Mucosa of stomach (tissue), 1 donor: ENCODE data around the gene ANKRD10.

Experiments used
- H3K27me3 ChIP-seq: one replicate; pipeline ENCODE4 v1.7.0; 2013; ENCODE audit warnings: mild to moderate bottlenecking, low read length; ENCODE audit not compliant: control insufficient read depth, insufficient read depth
- H3K36me3 ChIP-seq: one replicate; pipeline ENCODE4 v1.7.0; 2013; ENCODE audit warnings: low read length; ENCODE audit not compliant: control insufficient read depth, insufficient read depth
- H3K4me1 ChIP-seq: one replicate; pipeline ENCODE4 v1.7.0; 2013; ENCODE audit warnings: mild to moderate bottlenecking, low read length; ENCODE audit not compliant: control insufficient read depth, insufficient read depth
- H3K4me3 ChIP-seq: one replicate; pipeline ENCODE4 v1.7.0; 2013; ENCODE audit warnings: low read length
- H3K9ac ChIP-seq: one replicate; pipeline ENCODE4 v1.7.0; 2013; ENCODE audit warnings: mild to moderate bottlenecking, low read length, moderate library complexity
- H3K9me3 ChIP-seq: one replicate; pipeline ENCODE4 v1.7.0; 2013; ENCODE audit warnings: mild to moderate bottlenecking, low read length, moderate library complexity; ENCODE audit not compliant: control insufficient read depth
- donor health status: Pancreatic carcinoma.

ANKRD10 gene

DNA sequence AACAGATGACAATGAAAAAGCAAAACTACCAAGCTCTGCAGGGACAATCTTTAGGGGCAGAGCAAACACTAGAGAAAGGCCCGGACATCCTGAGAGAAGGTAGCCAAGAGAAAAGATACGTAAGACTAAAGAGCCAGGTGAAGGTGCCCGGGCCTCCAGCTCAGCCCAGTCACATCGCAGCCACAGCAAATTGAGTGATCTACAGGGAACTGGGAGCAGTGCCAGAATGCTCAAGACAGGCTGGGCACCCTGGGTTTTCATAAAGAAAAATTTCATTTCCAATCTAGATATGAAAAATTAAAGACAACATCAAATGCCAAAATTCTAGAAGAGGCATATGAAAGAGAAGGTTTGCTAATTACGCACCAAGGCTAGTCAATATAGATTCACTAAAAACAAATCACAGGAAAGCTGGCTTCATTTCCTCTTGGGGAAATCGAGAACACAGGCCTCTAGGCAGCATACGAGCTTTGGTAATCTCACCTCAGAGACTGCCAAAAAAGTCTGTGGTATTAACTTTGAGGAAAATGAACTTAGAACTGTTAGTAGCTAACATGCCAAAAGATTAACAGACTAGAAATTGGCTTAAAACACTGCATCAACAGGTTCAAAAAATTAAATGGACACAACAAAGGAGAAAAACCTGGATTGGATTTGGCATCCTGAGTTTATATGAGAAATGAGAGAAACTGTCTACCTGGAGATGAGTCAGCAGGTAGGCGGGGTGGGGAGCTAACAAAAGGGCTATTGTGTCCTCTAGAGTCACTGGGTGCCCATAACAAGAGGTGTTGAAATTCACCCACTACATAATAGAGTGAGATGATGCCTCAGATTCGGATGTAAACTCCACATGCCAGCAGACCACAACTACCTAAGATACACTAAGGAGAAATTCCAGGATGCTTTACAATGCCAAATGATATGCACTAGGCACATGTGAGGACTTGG is 6.6 kb downstream of the ANKRD10 start:
- peak overlapping the region; percentile 12 for H3K9ac ChIP-seq
- peaks cover 31% of the 10 kb centered on the region for H3K4me1 ChIP-seq
- H3K4me3 ChIP-seq, result no peak overlapping the region
- no peaks in the 10 kb centered on the region for H3K36me3 ChIP-seq
- no peaks in the 10 kb centered on the region for H3K9me3 ChIP-seq
- H3K27me3 ChIP-seq, result no peaks in the 10 kb centered on the region

DNA sequence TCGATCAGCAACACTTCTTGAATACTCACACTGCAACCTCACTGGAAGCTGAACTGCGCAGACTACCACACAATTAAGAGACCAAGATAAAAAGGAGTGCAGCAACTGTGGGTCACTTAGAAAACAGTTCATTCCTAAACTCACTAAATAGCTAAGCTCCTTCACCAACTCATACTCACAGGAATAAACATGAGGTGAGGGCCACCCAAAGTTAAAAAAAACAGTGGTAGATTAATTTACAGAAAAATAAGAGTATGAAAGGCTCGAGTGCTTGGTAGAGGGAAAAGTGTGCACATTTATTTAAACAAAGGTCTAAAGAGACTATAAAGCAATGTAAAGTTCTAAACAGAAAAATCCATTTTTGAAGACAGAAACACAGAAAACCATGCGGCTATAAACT is 7.6 kb downstream of the ANKRD10 start:
- no peaks in the 10 kb centered on the region for H3K27me3 ChIP-seq
- peaks cover 24% of the 10 kb centered on the region for H3K4me1 ChIP-seq
- H3K9me3 ChIP-seq, result no peaks in the 10 kb centered on the region
- no peaks in the 10 kb centered on the region for H3K36me3 ChIP-seq
- H3K4me3 ChIP-seq, result no peak overlapping the region
- H3K9ac ChIP-seq, result no peak overlapping the region

DNA sequence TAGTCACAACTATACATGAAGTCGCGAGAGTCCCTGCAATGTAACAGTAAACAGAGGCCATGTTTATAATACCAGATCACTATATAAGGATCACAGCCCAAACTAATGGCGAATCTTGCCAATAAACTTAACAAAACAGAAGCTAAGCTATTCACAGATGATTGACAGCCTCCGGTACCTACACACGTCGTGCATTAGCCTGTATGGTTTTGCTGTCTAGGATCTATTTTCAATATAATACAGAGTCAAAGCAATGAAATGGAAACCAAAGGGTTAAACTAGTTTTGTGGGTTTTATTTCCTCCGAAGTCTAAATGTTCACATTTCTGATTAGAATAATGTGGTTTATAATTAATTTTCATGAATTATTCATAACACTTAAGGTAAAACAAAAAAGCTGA is 10.1 kb downstream of the ANKRD10 start:
- no peaks in the 10 kb centered on the region for H3K27me3 ChIP-seq
- H3K4me3 ChIP-seq, result no peak overlapping the region
- no peak overlapping the region for H3K9ac ChIP-seq
- peaks cover 15% of the 10 kb centered on the region for H3K4me1 ChIP-seq
- no peaks in the 10 kb centered on the region for H3K36me3 ChIP-seq
- no peaks in the 10 kb centered on the region for H3K9me3 ChIP-seq

DNA sequence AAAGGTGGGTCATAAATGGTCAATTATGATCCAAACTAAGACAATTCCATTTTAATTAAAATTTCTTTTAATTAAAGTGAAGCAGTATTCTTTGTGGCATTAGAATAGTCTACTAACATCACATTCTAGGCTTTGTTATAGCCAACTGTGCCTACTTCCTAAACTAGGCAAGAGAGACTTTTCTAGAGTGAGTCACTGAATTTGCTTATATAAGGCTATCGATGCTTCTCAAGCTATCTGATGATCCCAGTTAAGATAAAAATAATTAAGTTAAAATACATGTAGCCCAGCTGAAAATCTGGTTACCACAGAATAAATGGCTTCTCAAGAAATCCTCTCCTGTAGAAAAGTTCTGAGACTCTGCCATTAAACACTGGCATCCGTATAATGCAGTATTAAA is 12.5 kb downstream of the ANKRD10 start:
- Histone ChIP-seq H3K27me3 (no peaks in the 10 kb centered on the region), H3K9ac (no peak overlapping the region), H3K36me3 (no peaks in the 10 kb centered on the region), H3K4me3 (no peak overlapping the region), H3K4me1 (no peaks in the 10 kb centered on the region), H3K9me3 (no peaks in the 10 kb centered on the region)

DNA sequence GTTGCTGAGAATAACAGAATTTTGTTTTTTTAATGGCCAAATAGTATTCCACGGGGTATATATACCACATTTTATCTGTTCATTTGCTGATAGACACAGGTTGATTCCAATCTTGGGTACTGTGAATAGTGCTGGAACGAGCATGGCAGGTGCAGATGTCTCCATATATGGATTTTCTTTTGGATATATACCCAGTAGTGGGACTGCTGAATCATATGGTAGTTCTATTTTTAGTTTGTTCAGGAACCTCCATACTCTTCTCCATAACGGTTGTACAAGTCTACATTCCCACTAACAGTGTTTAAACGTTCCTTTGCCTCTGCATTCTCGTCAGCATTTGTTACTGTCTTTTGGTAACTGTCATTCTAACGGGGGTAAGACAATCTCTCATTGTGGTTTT is 17.3 kb downstream of the ANKRD10 start:
- H3K27me3 ChIP-seq, result no peaks in the 10 kb centered on the region
- H3K9ac ChIP-seq, result no peak overlapping the region
- peaks cover 6% of the 10 kb centered on the region for H3K36me3 ChIP-seq
- H3K9me3 ChIP-seq, result no peaks in the 10 kb centered on the region
- no peak overlapping the region for H3K4me3 ChIP-seq
- no peaks in the 10 kb centered on the region for H3K4me1 ChIP-seq

DNA sequence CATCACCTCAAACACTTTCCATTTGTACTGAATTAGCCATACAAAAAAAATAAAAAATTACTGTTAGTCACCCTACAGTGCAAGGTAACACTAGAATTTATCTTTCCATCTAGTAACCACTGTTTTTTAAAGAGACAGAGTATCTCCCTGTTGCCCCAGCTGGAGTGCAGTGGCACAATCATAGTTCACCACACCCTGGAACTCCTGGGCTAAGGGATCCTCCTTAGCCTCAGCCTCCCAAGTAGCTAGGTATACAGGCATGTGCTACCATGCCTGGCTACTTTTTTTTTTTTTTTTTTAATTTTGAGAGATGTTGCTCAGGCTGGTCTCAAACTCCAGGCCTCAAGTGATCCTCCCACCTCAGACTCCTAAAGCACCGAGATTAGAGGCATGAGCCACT is 17.9 kb downstream of the ANKRD10 start:
- Histone ChIP-seq H3K9me3 (no peaks in the 10 kb centered on the region), H3K4me1 (no peaks in the 10 kb centered on the region), H3K9ac (no peak overlapping the region), H3K36me3 (peaks cover 8% of the 10 kb centered on the region), H3K27me3 (no peaks in the 10 kb centered on the region), H3K4me3 (no peak overlapping the region)

DNA sequence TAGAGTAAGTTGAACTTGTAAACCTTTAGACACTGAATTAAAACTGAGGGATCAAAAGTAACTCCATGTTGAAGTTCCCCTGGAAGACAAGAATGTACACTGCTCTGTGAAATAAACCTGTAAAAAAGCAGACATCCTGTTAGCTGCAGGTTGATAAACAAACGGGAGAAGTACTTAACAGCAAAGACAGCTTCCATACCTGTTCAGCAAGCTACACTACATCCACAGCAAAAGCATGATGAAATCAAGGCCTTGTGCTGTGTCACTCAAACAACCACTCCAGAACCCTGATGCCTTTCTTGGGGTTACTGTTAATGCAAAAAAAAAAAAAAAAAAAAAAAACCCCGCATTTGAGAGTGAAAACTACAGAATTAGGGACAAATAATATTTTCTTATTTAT is 20.8 kb downstream of the ANKRD10 start:
- H3K9ac ChIP-seq, result no peak overlapping the region
- H3K27me3 ChIP-seq, result no peaks in the 10 kb centered on the region
- H3K9me3 ChIP-seq, result no peaks in the 10 kb centered on the region
- H3K36me3 ChIP-seq, result peaks cover 8% of the 10 kb centered on the region
- H3K4me3 ChIP-seq, result no peak overlapping the region
- no peaks in the 10 kb centered on the region for H3K4me1 ChIP-seq

DNA sequence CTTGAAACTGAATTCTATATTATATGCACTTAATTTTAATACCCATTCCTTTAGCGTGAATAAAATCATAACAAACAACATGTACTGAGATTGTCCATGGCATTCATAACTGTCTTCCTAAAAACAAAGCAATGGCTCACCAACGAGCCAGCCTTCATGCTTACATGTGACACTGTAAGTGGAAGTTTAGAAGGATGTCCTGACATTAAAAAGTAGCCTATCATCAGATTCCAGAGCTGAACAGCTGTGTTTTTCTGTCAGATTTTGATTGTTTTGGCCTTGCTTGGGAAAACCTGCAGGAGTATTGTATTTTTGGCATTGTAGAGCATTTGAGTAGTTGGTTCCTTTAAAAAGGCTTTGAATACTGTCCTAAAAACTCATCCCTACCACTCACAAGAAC is 21.3 kb downstream of the ANKRD10 start:
- Histone ChIP-seq H3K36me3 (peaks cover 8% of the 10 kb centered on the region), H3K9me3 (no peaks in the 10 kb centered on the region), H3K9ac (no peak overlapping the region), H3K4me3 (no peak overlapping the region), H3K4me1 (no peaks in the 10 kb centered on the region), H3K27me3 (no peaks in the 10 kb centered on the region)

DNA sequence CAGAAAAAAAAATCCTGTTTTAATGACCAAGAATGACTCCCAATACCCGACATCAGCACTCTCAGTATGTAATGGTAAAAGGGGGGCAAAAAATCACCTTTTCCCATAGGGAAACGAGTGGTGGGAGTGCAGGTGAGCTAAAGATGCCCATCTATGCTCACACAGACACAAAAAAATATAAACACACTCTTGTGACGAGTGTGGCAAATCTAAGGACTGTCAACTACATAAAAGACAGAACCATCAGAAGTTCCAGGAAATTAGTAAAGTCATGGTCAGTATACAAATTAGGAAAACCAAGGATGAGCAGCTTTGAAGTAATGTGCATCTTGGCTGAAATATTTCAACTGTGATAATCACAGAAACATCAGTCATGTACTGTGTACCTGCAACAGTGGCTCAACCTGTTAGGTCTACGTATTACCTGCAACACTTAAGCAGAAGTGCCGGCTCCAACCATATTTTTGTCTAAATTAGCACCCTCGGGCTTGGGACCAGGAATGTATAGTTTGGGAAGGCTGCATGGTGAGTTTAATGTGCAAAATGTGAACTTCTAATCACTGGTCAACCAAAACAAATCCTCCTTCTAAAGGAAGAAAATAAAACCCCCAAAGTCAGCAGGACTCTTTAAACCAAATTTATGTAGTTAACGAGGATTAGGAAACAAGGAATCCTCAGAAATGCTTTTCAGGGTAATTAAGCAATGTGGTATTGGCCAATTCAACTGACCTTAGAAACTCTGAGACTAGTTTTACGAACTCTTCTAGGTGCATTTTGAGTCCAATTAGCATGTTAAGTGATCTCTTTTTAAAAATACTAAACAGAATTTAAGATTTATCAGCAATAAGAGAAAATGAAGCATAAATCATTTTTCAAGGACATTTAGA is 24.3 kb downstream of the ANKRD10 start:
- H3K9me3 ChIP-seq, result no peaks in the 10 kb centered on the region
- H3K4me3 ChIP-seq, result no peak overlapping the region
- H3K36me3 ChIP-seq, result peaks cover 8% of the 10 kb centered on the region

DNA sequence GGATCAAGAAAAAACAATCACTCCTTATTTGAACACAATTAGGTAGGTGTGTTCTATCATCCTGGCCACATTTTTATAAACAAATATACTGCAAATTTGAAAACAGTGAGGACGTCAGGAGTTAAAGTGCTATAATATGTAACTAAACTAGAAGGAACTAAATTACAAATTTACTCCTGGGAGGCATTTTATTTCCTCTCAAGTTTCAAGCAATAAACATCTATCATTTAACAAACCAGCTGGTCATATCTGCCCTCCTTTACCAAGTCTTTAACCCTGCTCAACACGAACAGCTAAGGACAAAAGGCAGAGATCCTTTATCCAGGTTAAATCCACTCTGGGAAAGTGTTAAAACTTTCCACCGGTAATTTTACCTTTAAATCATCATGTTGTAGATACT is 26.5 kb downstream of the ANKRD10 start:
- H3K4me3 ChIP-seq, result no peak overlapping the region
- H3K36me3 ChIP-seq, result peaks cover 8% of the 10 kb centered on the region
- H3K4me1 ChIP-seq, result no peaks in the 10 kb centered on the region
- no peaks in the 10 kb centered on the region for H3K27me3 ChIP-seq
- no peaks in the 10 kb centered on the region for H3K9me3 ChIP-seq
- no peak overlapping the region for H3K9ac ChIP-seq

More for the DNA sequence above, 24.3 kb downstream of the ANKRD10 start:
- no peaks in the 10 kb centered on the region for H3K4me1 ChIP-seq
- H3K9ac ChIP-seq, result no peak overlapping the region
- no peaks in the 10 kb centered on the region for H3K27me3 ChIP-seq

DNA sequence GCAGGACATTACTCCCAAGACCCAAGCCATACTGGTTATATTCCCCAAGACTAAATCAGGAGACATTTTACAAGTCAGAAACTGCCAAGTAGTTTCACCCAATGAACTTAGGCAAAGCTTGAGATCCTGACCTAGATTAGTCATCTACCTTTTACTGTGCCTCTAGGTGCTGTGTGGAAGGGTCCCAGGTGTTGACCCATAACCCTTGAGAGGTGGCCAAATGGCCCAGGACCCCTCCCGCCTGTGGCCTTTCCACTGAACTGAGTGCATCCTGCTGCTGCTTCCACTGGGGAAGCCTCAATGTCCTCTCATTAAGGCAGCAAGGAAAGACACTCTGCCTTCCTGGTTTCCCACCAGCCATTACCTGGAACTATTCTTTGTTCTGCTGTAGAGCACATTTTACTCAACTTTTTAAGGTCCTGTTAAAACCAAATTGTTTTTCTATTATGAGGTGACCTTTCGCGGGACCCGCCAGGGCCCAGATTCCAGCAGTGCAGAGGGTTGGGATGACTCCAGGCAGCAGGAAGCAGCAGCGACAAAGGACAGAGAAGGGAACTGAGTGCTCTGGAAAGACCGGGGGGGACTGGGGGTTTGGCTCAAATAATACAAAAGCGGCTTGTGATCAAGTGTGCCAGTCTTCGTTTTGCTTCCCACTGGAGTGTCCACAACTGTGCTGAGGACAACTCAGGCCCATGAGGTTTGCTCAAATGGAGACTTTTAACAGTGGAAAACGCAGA is 27.1 kb downstream of the ANKRD10 start:
- Histone ChIP-seq H3K9ac (no peak overlapping the region), H3K4me1 (no peaks in the 10 kb centered on the region), H3K4me3 (no peak overlapping the region), H3K36me3 (peaks cover 5% of the 10 kb centered on the region), H3K27me3 (no peaks in the 10 kb centered on the region), H3K9me3 (no peaks in the 10 kb centered on the region)
